Ammon's horn (tissue), 1 donor: ENCODE results near the gene FBXL22.
"Not testable (repeated sequence)": the region's sequence is repeated elsewhere in the genome, so short reads cannot be mapped to it uniquely, and the experiment has no call there.

Source experiments
- DNase-seq: peaks from one replicate; pipeline ENCODE4 v3.0.0-alpha.2; 2016; ENCODE audit warnings: low spot score

The FBXL22 gene

DNA sequence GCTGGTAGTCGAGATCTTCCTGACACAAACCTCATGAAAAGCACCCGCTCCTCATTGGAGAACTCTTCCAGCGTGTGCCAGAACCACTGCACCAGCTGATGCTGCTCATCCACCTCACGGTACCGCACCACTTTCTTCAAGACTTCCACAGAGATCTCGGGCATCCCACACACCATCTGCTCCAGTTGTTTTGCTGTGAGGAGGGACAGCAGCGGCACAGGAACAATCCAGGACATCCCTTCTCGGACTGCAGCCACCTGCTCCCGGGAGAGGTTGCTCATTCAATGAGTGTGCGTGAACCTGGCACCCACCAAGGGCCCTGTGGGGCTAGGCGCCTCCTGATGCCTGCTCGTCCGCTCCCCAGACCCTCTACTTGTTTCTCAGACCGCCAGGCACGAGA is 15.1 kb downstream of the FBXL22 start:
- no peak for DNase-seq

DNA sequence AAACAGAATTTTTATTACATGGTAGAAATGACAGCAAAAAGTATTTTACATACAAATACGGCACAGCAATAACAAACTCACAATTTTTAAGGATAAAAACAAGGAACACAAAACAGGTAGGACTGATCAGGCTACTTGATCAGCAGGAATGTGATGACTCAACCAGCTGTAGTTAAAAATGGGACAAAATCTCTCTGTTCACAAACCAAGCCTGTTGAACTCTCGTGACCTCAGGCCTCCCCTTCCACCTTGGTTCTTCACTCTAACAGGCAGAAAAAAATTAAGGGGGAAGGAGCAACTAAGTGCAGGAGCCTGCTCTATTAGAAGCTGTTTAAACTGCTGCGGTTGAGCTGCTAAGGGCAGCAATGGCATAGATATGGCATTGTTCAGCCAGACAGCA is 18.7 kb downstream of the FBXL22 start:
- DNase-seq, result no peak

DNA sequence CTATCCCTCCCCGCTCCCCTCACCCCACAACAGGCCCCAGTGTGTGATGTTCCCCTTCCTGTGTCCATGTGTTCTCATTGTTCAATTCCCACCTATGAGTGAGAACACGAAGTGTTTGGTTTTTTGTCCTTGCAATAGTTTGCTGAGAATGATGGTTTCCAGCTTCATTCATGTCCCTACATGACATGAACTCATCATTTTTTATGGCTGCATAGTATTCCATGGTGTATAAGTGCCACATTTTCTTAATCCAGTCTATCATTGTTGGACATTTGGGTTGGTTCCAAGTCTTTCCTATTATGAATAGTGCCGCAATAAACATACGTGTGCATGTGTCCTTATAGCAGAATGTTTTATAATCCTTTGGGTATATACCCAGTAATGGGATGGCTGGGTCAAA is 20.0 kb downstream of the FBXL22 start:
- not testable (repeated sequence) for DNase-seq

DNA sequence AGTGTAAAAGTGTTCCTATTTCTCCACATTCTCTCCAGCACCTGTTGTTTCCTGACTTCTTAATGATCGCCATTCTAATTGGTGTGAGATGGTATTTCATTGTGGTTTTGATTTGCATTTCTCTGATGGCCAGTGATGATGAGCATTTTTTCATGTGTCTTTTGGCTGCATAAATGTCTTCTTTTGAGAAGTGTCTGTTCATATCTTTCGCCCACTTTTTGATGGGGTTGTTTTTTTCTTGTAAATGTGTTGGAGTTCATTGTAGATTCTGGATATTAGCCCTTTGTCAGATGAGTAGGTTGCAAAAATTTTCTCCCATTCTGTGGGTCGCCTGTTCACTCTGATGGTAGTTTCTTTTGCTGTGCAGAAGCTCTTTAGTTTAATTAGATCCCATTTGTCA is 20.4 kb downstream of the FBXL22 start:
- not testable (repeated sequence) for DNase-seq

DNA sequence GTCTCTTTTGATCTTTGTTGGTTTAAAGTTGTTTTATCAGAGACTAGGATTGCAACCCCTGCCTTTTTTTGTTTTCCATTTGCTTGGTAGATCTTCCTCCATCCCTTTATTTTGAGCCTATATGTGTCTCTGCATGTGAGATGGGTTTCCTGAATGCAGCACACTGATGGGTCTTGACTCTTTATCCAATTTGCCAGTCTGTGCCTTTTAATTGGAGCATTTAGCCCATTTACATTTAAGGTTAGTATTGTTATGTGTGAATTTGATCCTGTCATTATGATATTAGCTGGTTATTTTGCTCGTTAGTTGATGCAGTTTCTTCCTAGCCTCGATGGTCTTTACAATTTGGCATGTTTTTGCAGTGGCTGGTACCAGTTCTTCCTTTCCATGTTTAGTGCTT is 23.6 kb downstream of the FBXL22 start:
- not testable (repeated sequence) for DNase-seq

GRCh38 chr15:63623232-63623969 is 26.2 kb downstream of the FBXL22 start:
- no peak for DNase-seq

DNA sequence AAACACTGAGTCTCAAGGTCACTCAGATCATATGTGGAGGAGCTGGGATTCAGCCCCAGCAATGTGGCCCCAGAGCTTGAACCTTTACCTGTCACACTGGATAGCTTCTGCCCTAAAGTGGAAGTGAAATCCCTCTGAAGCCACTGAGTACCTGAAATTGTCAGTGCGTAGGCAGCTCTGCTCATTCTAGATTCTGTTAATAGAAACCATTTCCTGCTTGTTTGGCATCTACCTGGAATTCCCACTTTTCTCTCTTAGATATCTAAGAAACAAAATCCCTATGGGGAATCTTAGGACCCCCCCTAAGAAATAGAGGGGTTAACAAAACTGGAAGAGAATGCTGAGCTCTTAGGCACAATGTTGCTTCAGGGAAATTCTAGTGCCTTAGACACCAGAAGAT is 29.8 kb downstream of the FBXL22 start:
- DNase-seq, result no peak

DNA sequence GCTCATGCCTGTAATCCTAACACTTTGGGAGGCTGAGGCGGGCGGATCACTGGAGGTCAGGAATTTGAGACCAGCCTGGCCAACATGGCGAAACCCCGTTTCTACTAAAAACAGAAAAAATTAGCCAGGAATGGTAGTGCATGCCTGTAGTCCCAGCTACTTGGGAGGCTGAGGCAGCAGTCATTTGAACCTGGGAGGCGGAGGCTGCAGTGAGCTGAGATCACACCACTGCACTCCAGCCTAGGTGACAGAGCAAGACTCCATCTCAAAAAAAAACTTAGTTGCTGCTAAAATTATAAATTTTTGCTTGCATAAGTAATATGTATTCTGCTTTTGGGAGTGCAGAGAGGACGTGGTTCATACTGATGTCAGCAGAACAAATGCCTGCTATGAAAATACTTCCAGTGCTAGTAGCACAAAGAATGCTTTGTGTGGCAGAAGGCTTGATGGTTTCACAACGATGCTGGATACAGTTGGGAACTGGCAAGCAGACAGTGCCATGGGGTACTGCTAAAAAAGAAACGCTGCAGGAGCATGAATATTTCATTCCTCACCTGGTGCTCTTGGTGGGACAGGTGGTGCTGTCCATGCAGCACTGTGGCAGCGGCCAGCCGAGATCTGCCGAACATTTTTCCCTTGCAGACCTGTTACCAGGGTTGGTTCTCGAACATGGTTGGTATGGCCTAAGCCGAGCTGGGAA is 31.1 kb downstream of the FBXL22 start:
- peak; percentile 90 for DNase-seq

- DNase-seq, result peak; percentile 50
These were observed 33.0 kb downstream of the FBXL22 start for GRCh38 chr15:63630036-63630751.

GRCh38 chr15:63633312-63633711 is 36.1 kb downstream of the FBXL22 start:
- DNase-seq, result no peak

DNA sequence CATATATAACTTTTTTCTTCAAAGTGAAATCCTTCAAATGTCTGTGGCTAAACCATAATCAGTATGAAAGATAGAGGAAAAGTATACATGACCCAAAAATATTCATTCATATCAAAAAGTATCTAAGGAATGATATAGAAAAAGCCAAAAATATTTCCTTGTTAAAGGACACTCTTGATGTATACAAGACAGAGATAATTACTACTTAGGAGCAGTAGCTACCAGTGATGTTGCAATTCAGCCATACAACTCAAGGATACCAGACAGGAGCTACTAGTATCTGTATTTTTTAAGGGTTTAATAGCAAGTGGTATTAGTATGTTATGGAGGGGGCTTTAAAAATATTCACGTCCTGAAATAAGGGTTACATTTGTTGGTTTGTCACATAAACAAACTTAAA is 37.0 kb downstream of the FBXL22 start:
- DNase-seq, result no peak

DNA sequence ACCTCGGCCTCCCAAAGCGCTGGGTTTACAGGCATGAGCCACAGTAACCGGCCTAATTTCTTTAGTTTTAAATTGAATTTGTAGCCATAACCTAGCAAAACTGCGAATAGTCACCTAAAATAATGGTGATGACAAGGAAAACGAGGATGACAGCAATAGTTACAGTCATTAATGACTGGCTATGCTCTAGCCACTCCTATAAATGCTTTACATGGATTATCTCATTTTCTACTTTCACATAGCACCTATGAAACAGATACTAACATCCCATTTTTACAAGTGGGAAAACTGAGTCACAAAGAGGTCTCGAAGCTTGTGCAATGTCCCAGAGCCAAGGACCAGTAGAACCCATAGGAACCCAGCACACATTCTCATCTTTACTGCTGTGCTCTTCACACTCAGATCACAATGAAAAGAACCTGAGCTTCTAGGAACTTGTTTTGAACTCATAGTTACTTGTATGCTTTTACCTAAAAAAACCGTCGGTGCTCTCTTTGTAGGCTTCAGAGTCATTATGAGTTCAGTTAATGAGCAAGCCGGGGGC is 39.4 kb downstream of the FBXL22 start:
- DNase-seq, result no peak

- DNase-seq, result no peak
These were observed 41.7 kb downstream of the FBXL22 start for GRCh38 chr15:63638839-63639238.

- DNase-seq, result no peak
These were observed 43.0 kb downstream of the FBXL22 start for GRCh38 chr15:63640146-63640545.
